Lower lobe of right lung (tissue), 2 donors: ENCODE measurements around the gene RNF182. TPM values are rescaled to one million over a fixed set of nuclear protein-coding genes. Genes with fewer than 3 reads are reported as not detected.
A peak's percentile ranks its signal among the peaks of the same experiment; 100 is the strongest.

Source experiments
- ATAC-seq, 2 donors: fragments of 200-7000 bp; cut with Tn5 transposase; one replicate each; pipeline ENCODE4 v1.9.1; 2020 to 2022; ENCODE audit warnings: mild to moderate bottlenecking in 2 of 2, moderate library complexity in 2 of 2
- DNase-seq: peaks from one replicate; pipeline ENCODE4 v3.0.0-alpha.2; 2020
- H3K27ac ChIP-seq: fragments of 200-600 bp; one replicate; pipeline ENCODE4 v1.8.0; 2022
- H3K27me3 ChIP-seq: fragments of 200-600 bp; one replicate; pipeline ENCODE4 v1.8.0; 2022; ENCODE audit warnings: low read depth
- H3K36me3 ChIP-seq: fragments of 200-600 bp; one replicate; pipeline ENCODE4 v1.8.0; 2022; ENCODE audit warnings: mild to moderate bottlenecking
- H3K4me1 ChIP-seq: fragments of 200-600 bp; one replicate; pipeline ENCODE4 v1.8.0; 2022
- H3K4me3 ChIP-seq: fragments of 200-600 bp; one replicate; pipeline ENCODE4 v1.8.0; 2022; ENCODE audit warnings: mild to moderate bottlenecking
- H3K9me3 ChIP-seq: fragments of 200-600 bp; one replicate; pipeline ENCODE4 v1.8.0; 2022
- intact Hi-C: fragments of 100-400 bp; cut with DNase I; formaldehyde crosslinking; loops from one replicate; pipeline ENCODE4 v1.11.0; 2022
- total RNA-seq: library from RNA; stranded (reverse); fragmentation: NEBNext Ultra II Directional; extraction: Animal tissue kit (Norgen Biotek cat#: 25700); gene quantifications from one replicate; pipeline ENCODE4 v1.2.1, GENCODE V29; 2021
- TF ChIP-seq, protein P1 (sequence below): fragments of 200-600 bp; IDR thresholded peaks from one replicate; pipeline ENCODE4 v1.8.0; 2022; ENCODE audit warnings: antibody characterized with exemption, mild to moderate bottlenecking
- donor health status: DM: no; HTN: yes; CAD: no; lungs with severe emphysema.

Gene RNF182
- total RNA-seq, 1 donor from 2014 or later: 5.3 TPM

DNA sequence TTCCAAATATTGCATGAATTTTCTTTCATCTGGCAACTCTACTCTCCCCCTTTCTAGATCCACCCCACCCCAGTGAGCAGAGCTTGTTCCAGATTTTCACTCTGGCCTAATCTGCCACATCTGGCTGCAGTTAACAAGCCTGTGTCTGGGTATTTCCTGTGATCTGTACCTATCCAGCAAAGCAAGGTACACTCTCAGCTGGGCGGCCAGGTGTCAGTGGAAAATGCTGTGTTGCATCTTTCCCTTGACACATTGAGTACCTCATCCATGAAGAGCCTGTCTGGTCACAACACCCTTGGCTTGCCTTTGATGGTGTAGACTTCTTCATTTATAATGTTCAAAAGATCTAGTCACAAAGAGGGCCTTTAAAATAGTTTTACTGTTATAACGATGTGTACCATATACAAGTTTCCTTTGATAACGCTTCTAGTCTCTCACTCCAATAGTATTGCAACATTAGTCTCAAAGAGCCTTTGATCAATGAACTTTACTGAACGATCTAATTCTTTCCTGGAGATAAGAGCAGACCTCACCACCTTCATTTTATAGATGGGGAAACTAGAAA lies 6.0 kb upstream of the RNF182 start:
- Histone ChIP-seq H3K27me3 (peaks cover 25% of the 10 kb centered on the region), H3K4me3 (no peak overlapping the region), H3K9me3 (no peaks in the 10 kb centered on the region), H3K27ac (no peak overlapping the region), H3K36me3 (no peaks in the 10 kb centered on the region), H3K4me1 (peaks cover 9% of the 10 kb centered on the region)
- TF ChIP-seq, protein P1, sequence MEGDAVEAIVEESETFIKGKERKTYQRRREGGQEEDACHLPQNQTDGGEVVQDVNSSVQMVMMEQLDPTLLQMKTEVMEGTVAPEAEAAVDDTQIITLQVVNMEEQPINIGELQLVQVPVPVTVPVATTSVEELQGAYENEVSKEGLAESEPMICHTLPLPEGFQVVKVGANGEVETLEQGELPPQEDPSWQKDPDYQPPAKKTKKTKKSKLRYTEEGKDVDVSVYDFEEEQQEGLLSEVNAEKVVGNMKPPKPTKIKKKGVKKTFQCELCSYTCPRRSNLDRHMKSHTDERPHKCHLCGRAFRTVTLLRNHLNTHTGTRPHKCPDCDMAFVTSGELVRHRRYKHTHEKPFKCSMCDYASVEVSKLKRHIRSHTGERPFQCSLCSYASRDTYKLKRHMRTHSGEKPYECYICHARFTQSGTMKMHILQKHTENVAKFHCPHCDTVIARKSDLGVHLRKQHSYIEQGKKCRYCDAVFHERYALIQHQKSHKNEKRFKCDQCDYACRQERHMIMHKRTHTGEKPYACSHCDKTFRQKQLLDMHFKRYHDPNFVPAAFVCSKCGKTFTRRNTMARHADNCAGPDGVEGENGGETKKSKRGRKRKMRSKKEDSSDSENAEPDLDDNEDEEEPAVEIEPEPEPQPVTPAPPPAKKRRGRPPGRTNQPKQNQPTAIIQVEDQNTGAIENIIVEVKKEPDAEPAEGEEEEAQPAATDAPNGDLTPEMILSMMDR: no peak
- DNase-seq (no peak), ATAC-seq (no peak)
- intact Hi-C loops: loop anchor here (10.0 kb wide), 1 partner anchor 146 kb away; no protein-coding TSS in a partner anchor

DNA sequence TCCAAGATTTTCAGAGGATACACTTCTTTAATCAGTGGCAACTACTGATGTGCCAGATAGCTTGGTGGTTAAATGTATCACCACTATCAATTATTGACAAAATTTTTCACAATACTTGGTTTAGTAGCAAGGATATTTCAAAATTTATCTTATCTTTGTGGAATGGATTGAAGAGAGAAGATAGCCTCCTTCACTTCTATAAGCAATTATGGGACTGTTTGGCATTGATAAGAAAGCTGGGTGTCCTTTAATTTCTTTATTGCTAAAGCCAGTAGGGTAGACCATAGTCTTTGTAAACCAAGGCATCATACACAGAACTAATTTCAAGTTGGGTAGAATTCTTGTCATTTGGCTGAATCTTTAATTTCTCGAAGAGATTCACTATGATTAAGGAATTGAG lies 4.9 kb upstream of the RNF182 start:
- intact Hi-C loops: loop anchor here (10.0 kb wide), 1 partner anchor 145 kb away; no protein-coding TSS in a partner anchor
- TF ChIP-seq, protein P1: no peak
- Histone ChIP-seq H3K27ac (no peak overlapping the region), H3K4me3 (no peak overlapping the region), H3K9me3 (no peaks in the 10 kb centered on the region), H3K4me1 (peaks cover 19% of the 10 kb centered on the region), H3K27me3 (peaks cover 35% of the 10 kb centered on the region), H3K36me3 (no peaks in the 10 kb centered on the region)
- ATAC-seq (no peak), DNase-seq (no peak)

DNA sequence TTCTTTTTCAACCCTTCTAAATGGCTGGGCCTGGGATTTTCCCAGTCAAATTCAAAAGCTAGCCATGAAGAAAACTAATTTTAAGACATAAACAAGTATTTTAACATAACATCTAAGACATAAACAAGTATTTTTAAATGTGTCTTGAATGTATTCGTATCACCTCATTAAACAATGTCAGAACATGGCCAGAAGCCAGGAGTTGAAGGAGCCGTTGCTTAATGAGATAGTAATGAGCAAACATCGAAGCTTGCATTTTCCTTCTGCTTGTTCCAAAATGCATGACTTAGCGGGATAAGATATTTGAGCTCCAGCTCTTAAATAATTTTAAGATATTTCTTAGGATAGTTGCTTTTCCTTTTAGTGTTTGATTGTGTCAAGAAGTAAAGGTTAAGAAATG lies 4.2 kb upstream of the RNF182 start:
- no peak overlapping the region for H3K4me3 ChIP-seq
- intact Hi-C loops: no loop called here
- peaks cover 41% of the 10 kb centered on the region for H3K27me3 ChIP-seq
- H3K27ac ChIP-seq: no peak overlapping the region
- ATAC-seq (no peak), DNase-seq (no peak)
- peaks cover 25% of the 10 kb centered on the region for H3K4me1 ChIP-seq
- H3K9me3 ChIP-seq: no peaks in the 10 kb centered on the region
- TF ChIP-seq, protein P1: no peak
- no peaks in the 10 kb centered on the region for H3K36me3 ChIP-seq

DNA sequence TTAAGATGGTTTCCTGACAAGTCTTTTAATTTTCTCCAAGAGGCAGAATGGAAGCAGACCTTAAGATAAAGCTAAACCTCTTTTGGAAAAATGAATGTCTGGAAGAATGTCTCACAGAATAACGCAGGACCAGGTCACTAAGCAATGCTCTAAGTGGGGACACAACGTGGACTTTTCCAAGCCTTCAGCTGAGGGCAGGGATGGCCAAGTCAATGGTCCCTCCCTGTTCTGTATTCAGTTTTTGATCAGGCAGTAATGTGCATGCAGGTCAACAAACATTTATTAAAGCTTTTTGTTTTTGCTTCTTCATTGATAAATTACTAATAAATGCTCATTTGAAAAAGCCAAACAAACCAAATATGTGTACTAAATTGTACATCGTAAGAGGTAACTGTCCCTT lies 2.0 kb upstream of the RNF182 start:
- TF ChIP-seq, protein P1: no peak
- intact Hi-C loops: no loop called here

DNA sequence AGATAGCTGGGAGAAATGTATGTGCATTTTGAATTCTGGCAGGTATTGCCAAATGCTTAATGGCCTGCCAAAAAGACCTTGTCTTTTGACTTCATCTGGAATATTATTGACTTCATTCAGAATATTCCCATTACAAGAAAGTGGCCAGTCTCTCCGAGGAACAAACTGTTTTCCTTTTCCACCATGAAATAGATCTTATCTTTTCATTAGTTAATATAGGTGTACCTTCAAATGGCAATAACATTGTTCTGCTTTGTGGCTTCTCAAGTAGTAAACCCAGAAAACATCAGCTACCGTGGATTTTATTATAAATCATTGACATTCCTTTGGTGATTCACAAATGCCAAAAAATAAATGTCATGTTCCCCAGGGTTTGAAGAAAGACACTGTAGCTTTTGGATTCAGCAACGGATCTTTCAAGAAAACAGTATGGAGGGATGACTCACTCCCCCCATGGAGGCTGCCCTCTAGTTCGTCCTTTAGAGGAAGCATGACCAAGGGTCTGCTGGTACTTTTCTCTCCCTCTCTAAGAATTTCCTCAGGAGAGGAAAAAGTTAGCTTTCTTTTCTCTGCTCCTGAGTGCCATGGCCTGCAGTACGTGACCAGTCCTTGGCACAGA lies 1.1 kb upstream of the RNF182 start:
- Histone ChIP-seq H3K27me3 (peaks cover 70% of the 10 kb centered on the region), H3K27ac (peak overlapping the region; percentile 37), H3K36me3 (no peaks in the 10 kb centered on the region), H3K9me3 (no peaks in the 10 kb centered on the region), H3K4me3 (peak overlapping the region; percentile 53), H3K4me1 (peaks cover 27% of the 10 kb centered on the region)
- TF ChIP-seq, protein P1: no peak
- no peak for DNase-seq
- intact Hi-C loops: no loop called here
- ATAC-seq: no peak

More for the DNA sequence above, 2.0 kb upstream of the RNF182 start:
- H3K4me3 ChIP-seq: no peak overlapping the region
- DNase-seq (no peak), ATAC-seq (no peak)
- peaks cover 63% of the 10 kb centered on the region for H3K27me3 ChIP-seq
- no peak overlapping the region for H3K27ac ChIP-seq
- peaks cover 27% of the 10 kb centered on the region for H3K4me1 ChIP-seq
- no peaks in the 10 kb centered on the region for H3K36me3 ChIP-seq
- no peaks in the 10 kb centered on the region for H3K9me3 ChIP-seq
